Mammary epithelial cell (primary cell): ENCODE results near the gene ATP13A1.

ENCODE experiments used
- EZH2 ChIP-seq: IDR thresholded peaks from 2 replicates; pipeline ENCODE4 v1.6.1; 2012; ENCODE audit warnings: low read length, inconsistent platforms, borderline replicate concordance
- TF ChIP-seq, protein P1 (sequence below), 2 donors: IDR thresholded peaks in 1 of 2; conservative IDR thresholded peaks in 1 of 2; 2 replicates each; pipeline ENCODE4 v1.5.1; 2011 to 2012; ENCODE audit warnings: inconsistent platforms in 2 of 2, low read length in 2 of 2, mild to moderate bottlenecking in 2 of 2, control low read depth in 1 of 2, low read depth in 1 of 2; ENCODE audit not compliant: insufficient read depth in 1 of 2; ENCODE audit errors: extremely low read depth in 1 of 2

DNA sequence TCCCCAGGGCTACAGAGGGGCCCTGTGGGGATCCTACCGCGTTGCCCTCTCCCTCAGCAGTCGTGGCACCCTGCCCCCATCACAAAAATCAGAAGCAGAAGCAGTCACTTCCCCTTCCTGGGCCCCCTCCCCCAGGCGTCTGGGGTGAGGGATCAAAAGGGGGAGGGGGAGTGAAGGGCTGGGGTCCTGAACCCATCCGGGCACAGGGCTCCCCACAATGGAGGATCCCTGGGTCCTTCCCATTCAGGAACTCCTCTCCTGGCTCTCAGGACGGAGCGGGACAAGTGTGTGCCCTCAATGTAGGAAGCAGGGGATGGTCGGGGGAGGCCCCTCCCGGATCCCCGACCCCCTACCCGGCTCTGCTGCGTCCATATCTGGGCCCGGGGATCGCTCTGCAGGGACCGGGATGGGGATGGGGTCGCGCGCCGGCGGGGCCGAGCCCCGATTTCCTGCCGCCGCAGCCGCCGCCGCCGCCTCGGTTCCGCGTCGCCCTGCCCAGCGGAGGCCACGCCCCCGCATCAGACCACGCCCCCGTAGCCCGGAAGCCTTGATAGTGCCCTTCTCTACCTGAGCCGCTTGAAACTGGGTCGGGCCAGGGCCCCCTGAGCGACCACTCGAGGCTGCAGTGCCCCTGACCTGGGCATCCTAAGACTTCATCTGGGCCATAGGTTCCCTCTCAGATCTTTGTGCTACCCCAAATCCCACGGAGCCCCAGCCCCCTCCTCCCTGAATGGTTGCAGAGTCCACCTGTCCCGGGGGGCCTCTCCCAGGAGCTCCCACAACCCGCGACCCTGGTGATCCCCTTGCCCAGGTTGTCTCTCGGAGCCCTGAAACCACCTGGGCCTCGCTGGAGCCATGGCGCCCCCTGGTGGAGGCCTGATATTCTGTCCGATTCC is 20.1 kb downstream of the ATP13A1 start, which contains the start of gene GMIP:
- TF ChIP-seq, protein P1, sequence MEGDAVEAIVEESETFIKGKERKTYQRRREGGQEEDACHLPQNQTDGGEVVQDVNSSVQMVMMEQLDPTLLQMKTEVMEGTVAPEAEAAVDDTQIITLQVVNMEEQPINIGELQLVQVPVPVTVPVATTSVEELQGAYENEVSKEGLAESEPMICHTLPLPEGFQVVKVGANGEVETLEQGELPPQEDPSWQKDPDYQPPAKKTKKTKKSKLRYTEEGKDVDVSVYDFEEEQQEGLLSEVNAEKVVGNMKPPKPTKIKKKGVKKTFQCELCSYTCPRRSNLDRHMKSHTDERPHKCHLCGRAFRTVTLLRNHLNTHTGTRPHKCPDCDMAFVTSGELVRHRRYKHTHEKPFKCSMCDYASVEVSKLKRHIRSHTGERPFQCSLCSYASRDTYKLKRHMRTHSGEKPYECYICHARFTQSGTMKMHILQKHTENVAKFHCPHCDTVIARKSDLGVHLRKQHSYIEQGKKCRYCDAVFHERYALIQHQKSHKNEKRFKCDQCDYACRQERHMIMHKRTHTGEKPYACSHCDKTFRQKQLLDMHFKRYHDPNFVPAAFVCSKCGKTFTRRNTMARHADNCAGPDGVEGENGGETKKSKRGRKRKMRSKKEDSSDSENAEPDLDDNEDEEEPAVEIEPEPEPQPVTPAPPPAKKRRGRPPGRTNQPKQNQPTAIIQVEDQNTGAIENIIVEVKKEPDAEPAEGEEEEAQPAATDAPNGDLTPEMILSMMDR (conservative IDR thresholded peaks at IDR 0.05 in 1 of 2, IDR thresholded peaks at IDR 0.05 in 1 of 2; ENCODE audit: extremely low read depth in 1 of 2, insufficient read depth in 1 of 2, low read depth in 1 of 2, low read length in 2 of 2) = peak; percentile 63 to 90
- TF ChIP-seq EZH2 = no peak
